Mesendoderm (in vitro differentiated cells): ENCODE data around the gene CASZ1.

ENCODE experiments used
- DNase-seq: peaks from one replicate; pipeline ENCODE4 v3.0.0; 2013
- H2AK5ac ChIP-seq: 2 replicates; pipeline ENCODE4 v1.6.1; 2013; ENCODE audit warnings: low read length, inconsistent platforms
- H2BK120ac ChIP-seq: 2 replicates; pipeline ENCODE4 v1.6.1; 2013; ENCODE audit warnings: low read depth, mild to moderate bottlenecking, low read length, moderate library complexity, mixed read lengths
- H2BK15ac ChIP-seq: replicated peaks from 2 replicates; pipeline ENCODE4 v1.6.1; 2013; ENCODE audit warnings: low read depth, mild to moderate bottlenecking, moderate library complexity
- H2BK5ac ChIP-seq: 2 replicates; pipeline ENCODE4 v1.6.1; 2013; ENCODE audit warnings: low read length, inconsistent platforms
- H3K18ac ChIP-seq: 2 replicates; pipeline ENCODE4 v1.6.1; 2013; ENCODE audit warnings: mild to moderate bottlenecking, low read length, mixed read lengths
- H3K23ac ChIP-seq: one replicate; pipeline ENCODE4 v1.6.1; 2013; ENCODE audit warnings: low read length
- H3K27ac ChIP-seq: 2 replicates; pipeline ENCODE4 v1.5.1; 2013; ENCODE audit warnings: low read depth, mild to moderate bottlenecking, inconsistent platforms, low read length, moderate library complexity
- H3K27me3 ChIP-seq: 2 replicates; pipeline ENCODE4 v1.6.1; 2013; ENCODE audit warnings: low read length, control low read depth, mild to moderate bottlenecking, inconsistent platforms; ENCODE audit not compliant: insufficient read depth, poor library complexity
- H3K36me3 ChIP-seq: 2 replicates; pipeline ENCODE4 v1.6.1; 2013; ENCODE audit warnings: low read length, inconsistent platforms; ENCODE audit not compliant: control insufficient read depth, insufficient read depth
- H3K4ac ChIP-seq: one replicate; pipeline ENCODE4 v1.6.1; 2013; ENCODE audit warnings: low read depth, mild to moderate bottlenecking, low read length, moderate library complexity
- H3K4me1 ChIP-seq: 2 replicates; pipeline ENCODE4 v1.6.1; 2013; ENCODE audit warnings: low read depth, low read length, inconsistent platforms; ENCODE audit not compliant: control insufficient read depth
- H3K4me2 ChIP-seq: 2 replicates; pipeline ENCODE4 v1.6.1; 2013; ENCODE audit warnings: low read length
- H3K4me3 ChIP-seq: 2 replicates; pipeline ENCODE4 v1.5.1; 2013; ENCODE audit warnings: mild to moderate bottlenecking, low read length
- H3K56ac ChIP-seq: one replicate; pipeline ENCODE4 v1.6.1; 2013; ENCODE audit warnings: low read length
- H3K79me1 ChIP-seq: 2 replicates; pipeline ENCODE4 v1.6.1; 2013; ENCODE audit warnings: low read length, inconsistent platforms
- H3K79me2 ChIP-seq: 2 replicates; pipeline ENCODE4 v1.6.1; 2013; ENCODE audit warnings: mild to moderate bottlenecking, low read length; ENCODE audit not compliant: control insufficient read depth, insufficient read depth
- H3K9ac ChIP-seq: 2 replicates; pipeline ENCODE4 v1.6.1; 2013; ENCODE audit warnings: low read length, inconsistent platforms
- H4K5ac ChIP-seq: one replicate; pipeline ENCODE4 v1.6.1; 2013; ENCODE audit warnings: low read length
- H4K8ac ChIP-seq: one replicate; pipeline ENCODE4 v1.6.1; 2013; ENCODE audit warnings: low read depth, mild to moderate bottlenecking, control low read depth, low read length, moderate library complexity
- WGBS: extraction: QIAGEN DNeasy Blood & Tissue Kit; methylation state at CpG from one replicate; pipeline ENCODE4 v1.1.7; 2013; ENCODE audit warnings: low lambda C conversion rate, missing lambda C conversion rate; ENCODE audit not compliant: insufficient coverage; ENCODE audit errors: extremely low coverage; 5-methylcytosine and 5-hydroxymethylcytosine counted together

The CASZ1 gene

GRCh38 chr1:10738061-10739058 is 58.1 kb downstream of the CASZ1 start:
- DNase-seq: no peak
- WGBS: no CpG with 5 or more reads among the region's 21 CpGs
- H2BK5ac ChIP-seq: no peak overlapping the region

GRCh38 chr1:10737651-10738050 is 58.8 kb downstream of the CASZ1 start:
- Histone ChIP-seq H3K56ac (no peak overlapping the region), H3K27ac (no peak overlapping the region), H3K27me3 (no peaks in the 10 kb centered on the region), H2AK5ac (no peak overlapping the region), H3K4me2 (no peak overlapping the region), H4K5ac (no peak overlapping the region), H3K18ac (no peak overlapping the region), H3K4me1 (peaks cover 2% of the 10 kb centered on the region), H2BK5ac (no peak overlapping the region), H3K4ac (no peak overlapping the region), H3K23ac (no peak overlapping the region), H4K8ac (no peak overlapping the region), H3K4me3 (no peak overlapping the region), H3K9ac (no peak overlapping the region), H3K79me1 (no peaks in the 10 kb centered on the region), H3K36me3 (no peaks in the 10 kb centered on the region), H2BK120ac (no peak overlapping the region), H3K79me2 (no peaks in the 10 kb centered on the region), H2BK15ac (no peak overlapping the region)
- WGBS: no CpG with 5 or more reads among the region's 12 CpGs
- DNase-seq: no peak

More at GRCh38 chr1:10738061-10739058, 58.1 kb downstream of the CASZ1 start:
- H2AK5ac ChIP-seq: no peak overlapping the region
- H3K27ac ChIP-seq: no peak overlapping the region
- no peak overlapping the region for H4K5ac ChIP-seq
- H2BK15ac ChIP-seq: no peak overlapping the region
- no peak overlapping the region for H3K4me2 ChIP-seq
- H3K18ac ChIP-seq: no peak overlapping the region
- peaks cover 2% of the 10 kb centered on the region for H3K4me1 ChIP-seq
- no peaks in the 10 kb centered on the region for H3K27me3 ChIP-seq
- no peak overlapping the region for H2BK120ac ChIP-seq
- H3K4me3 ChIP-seq: no peak overlapping the region
- H4K8ac ChIP-seq: no peak overlapping the region
- no peaks in the 10 kb centered on the region for H3K79me2 ChIP-seq
- no peak overlapping the region for H3K4ac ChIP-seq
- H3K36me3 ChIP-seq: no peaks in the 10 kb centered on the region
- no peaks in the 10 kb centered on the region for H3K79me1 ChIP-seq
- no peak overlapping the region for H3K23ac ChIP-seq
- no peak overlapping the region for H3K9ac ChIP-seq
- H3K56ac ChIP-seq: peak overlapping the region; percentile 17

GRCh38 chr1:10736634-10737586 is 59.5 kb downstream of the CASZ1 start:
- H3K79me1 ChIP-seq: no peaks in the 10 kb centered on the region
- WGBS: no CpG with 5 or more reads among the region's 27 CpGs
- no peak overlapping the region for H4K5ac ChIP-seq
- peaks cover 2% of the 10 kb centered on the region for H3K4me1 ChIP-seq
- H3K9ac ChIP-seq: no peak overlapping the region
- no peak overlapping the region for H3K56ac ChIP-seq
- H2BK15ac ChIP-seq: no peak overlapping the region
- no peaks in the 10 kb centered on the region for H3K36me3 ChIP-seq
- H2BK120ac ChIP-seq: no peak overlapping the region
- no peaks in the 10 kb centered on the region for H3K27me3 ChIP-seq
- H3K27ac ChIP-seq: no peak overlapping the region
- H3K79me2 ChIP-seq: no peaks in the 10 kb centered on the region
- H3K4me3 ChIP-seq: no peak overlapping the region
- no peak overlapping the region for H3K23ac ChIP-seq
- no peak for DNase-seq
- H2BK5ac ChIP-seq: no peak overlapping the region
- no peak overlapping the region for H3K4me2 ChIP-seq
- H4K8ac ChIP-seq: no peak overlapping the region
- H2AK5ac ChIP-seq: no peak overlapping the region
- no peak overlapping the region for H3K18ac ChIP-seq
- H3K4ac ChIP-seq: no peak overlapping the region

- H3K56ac ChIP-seq: no peak overlapping the region
- no peak overlapping the region for H3K27ac ChIP-seq
- H2BK5ac ChIP-seq: no peak overlapping the region
- no peaks in the 10 kb centered on the region for H3K79me2 ChIP-seq
- no peak overlapping the region for H3K4ac ChIP-seq
- H3K4me1 ChIP-seq: peaks cover 2% of the 10 kb centered on the region
- H3K4me3 ChIP-seq: no peak overlapping the region
- no peaks in the 10 kb centered on the region for H3K36me3 ChIP-seq
- no peaks in the 10 kb centered on the region for H3K27me3 ChIP-seq
- H4K5ac ChIP-seq: no peak overlapping the region
- no peak overlapping the region for H2BK15ac ChIP-seq
- DNase-seq: no peak
- H2AK5ac ChIP-seq: no peak overlapping the region
- no peak overlapping the region for H3K9ac ChIP-seq
- no peaks in the 10 kb centered on the region for H3K79me1 ChIP-seq
- H3K4me2 ChIP-seq: no peak overlapping the region
- no peak overlapping the region for H2BK120ac ChIP-seq
- H3K18ac ChIP-seq: no peak overlapping the region
- H3K23ac ChIP-seq: no peak overlapping the region
- no peak overlapping the region for H4K8ac ChIP-seq
- no CpG with 5 or more reads among the region's 11 CpGs for WGBS
Measured at GRCh38 chr1:10735563-10736305, 60.7 kb downstream of the CASZ1 start.

GRCh38 chr1:10734962-10735544 is 61.4 kb downstream of the CASZ1 start:
- no CpG with 5 or more reads among the region's 24 CpGs for WGBS
- no peaks in the 10 kb centered on the region for H3K36me3 ChIP-seq
- H4K5ac ChIP-seq: no peak overlapping the region
- no peak overlapping the region for H2BK120ac ChIP-seq
- H3K27me3 ChIP-seq: no peaks in the 10 kb centered on the region
- no peak overlapping the region for H2BK15ac ChIP-seq
- no peak overlapping the region for H3K4me3 ChIP-seq
- no peaks in the 10 kb centered on the region for H3K79me2 ChIP-seq
- H4K8ac ChIP-seq: no peak overlapping the region
- no peak overlapping the region for H3K4ac ChIP-seq
- no peak overlapping the region for H3K18ac ChIP-seq
- no peak overlapping the region for H2AK5ac ChIP-seq
- peaks cover 2% of the 10 kb centered on the region for H3K4me1 ChIP-seq
- no peaks in the 10 kb centered on the region for H3K79me1 ChIP-seq
- no peak overlapping the region for H3K23ac ChIP-seq
- H3K27ac ChIP-seq: no peak overlapping the region
- no peak overlapping the region for H2BK5ac ChIP-seq
- H3K4me2 ChIP-seq: no peak overlapping the region
- peak; percentile 27 for DNase-seq
- no peak overlapping the region for H3K56ac ChIP-seq
- no peak overlapping the region for H3K9ac ChIP-seq
